GM12872 (cell line): ENCODE results near the gene ARHGAP23.

ENCODE experiments used
- TF ChIP-seq, protein P1 (sequence below): IDR thresholded peaks from 3 replicates; pipeline ENCODE4 v1.5.1; 2011; ENCODE audit warnings: low read depth, mild to moderate bottlenecking, low read length, moderate library complexity; ENCODE audit not compliant: insufficient read depth

The ARHGAP23 gene

DNA sequence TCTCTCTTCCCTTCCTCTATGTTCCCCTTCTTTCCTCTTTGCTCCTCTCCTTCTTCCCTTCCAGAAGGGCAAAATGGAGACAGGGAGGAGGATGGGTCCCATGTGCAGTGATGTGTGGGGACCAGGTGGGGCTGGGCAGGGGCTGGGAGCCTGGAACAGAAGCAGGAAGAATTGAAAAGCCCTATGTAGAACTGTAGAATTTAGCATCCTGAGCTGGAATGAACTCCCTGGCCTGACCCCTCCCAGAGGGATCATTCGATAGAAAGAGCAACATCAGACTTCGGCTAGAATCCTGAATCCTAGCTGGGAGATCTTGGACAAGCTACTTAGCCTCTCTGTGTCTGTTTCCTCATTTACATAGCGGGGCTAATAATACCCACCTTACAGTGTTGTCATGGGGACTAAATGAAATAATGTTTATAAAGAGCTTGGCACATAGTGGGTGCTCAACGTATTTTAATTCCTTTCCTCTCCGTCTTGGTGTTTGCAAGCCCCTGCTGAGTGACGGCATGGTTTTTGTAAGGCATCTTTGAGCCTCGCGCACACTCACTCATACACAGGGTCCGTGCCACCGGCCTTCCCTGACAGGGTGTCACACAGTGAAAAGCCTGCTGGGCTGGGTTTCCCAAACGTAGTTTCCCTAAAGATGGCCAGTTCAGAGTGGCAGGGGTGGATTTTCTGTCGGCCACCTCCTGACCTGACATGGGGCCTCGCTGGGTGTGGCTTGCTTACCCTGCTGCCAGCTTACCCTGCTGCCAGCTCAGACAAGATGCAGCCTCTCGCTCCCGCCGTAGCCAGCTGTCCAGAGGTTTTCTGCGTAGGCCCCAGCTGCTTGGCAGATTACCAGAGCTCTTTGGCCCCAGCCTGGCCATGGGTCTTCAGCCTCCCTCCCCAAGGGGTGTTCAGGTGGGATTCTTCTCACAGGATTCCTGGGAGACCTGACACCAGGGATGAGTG lies 6.1 kb upstream of the ARHGAP23 start:
- TF ChIP-seq, protein P1, sequence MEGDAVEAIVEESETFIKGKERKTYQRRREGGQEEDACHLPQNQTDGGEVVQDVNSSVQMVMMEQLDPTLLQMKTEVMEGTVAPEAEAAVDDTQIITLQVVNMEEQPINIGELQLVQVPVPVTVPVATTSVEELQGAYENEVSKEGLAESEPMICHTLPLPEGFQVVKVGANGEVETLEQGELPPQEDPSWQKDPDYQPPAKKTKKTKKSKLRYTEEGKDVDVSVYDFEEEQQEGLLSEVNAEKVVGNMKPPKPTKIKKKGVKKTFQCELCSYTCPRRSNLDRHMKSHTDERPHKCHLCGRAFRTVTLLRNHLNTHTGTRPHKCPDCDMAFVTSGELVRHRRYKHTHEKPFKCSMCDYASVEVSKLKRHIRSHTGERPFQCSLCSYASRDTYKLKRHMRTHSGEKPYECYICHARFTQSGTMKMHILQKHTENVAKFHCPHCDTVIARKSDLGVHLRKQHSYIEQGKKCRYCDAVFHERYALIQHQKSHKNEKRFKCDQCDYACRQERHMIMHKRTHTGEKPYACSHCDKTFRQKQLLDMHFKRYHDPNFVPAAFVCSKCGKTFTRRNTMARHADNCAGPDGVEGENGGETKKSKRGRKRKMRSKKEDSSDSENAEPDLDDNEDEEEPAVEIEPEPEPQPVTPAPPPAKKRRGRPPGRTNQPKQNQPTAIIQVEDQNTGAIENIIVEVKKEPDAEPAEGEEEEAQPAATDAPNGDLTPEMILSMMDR: no peak

DNA sequence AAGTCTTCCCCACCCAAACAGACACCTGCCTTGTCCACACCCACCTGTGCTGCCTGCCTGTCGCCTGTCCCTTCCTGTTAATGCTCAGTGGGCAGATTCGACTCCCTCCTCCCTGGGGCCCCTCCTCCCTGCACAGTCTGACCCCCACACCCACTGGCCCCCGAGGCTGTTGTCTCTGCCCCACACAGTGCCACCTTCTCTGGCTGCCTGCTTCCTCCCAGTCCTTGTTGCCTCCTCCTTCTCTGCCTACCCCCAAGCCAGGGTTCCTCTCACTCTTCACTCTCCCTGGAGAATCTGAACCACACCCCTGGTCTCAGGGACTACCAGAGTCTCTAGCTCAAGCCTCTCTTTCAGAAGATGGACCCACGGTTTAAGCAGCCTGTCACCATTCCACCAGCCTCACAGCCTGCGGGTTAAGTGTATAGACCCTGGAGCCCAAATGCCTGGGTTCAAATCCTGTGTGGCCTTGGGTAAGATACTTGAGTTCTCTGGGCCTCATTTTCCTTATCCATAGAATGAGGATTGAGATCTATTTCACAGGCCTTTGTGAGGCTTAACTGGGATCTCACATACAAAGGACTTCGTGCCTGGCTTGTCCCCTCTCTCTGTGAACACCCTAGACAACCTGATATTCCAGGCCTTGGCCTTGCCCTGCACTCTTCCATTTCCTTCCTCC lies 3.8 kb upstream of the ARHGAP23 start:
- TF ChIP-seq, protein P1: no peak

DNA sequence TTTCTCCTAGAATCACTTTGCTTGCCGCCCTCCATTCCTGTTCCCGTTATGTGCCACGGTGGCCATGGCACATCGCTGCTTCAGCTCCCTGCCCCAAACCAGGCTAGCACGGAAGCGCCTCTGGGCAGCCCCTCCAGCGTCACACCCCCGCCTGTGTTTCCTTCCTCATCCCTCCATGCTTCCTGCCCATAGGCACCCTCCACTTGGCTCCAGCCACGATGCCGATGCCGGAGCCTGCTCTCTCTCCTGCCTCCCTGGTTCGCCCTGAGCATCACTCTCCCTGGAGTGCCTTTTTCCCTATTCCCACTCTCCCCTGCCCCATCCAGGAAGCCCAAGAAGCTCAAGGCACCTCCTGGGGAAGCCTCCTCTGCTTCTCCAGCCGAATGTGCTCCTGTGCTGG lies 3.2 kb upstream of the ARHGAP23 start:
- TF ChIP-seq, protein P1: no peak

DNA sequence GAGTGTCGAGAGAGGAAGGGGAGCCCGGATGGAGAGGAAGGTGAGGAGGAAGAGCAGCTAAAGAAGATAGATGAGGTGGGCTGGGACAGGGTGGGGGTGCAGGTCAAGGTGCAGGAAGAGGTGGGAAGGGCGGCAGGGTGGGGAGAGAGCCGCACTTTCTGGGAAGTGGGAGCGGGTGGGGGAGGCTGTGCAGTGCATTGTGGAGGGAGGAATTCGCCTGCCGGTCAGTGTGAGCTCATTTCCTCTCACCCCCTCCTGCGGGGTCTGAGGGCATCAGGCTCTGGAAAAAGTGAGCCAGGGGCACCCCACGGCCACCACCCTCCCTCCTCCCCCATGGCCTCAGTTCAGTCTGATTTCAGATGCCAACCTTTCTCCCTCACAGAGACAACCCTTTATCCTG lies 2.5 kb upstream of the ARHGAP23 start:
- TF ChIP-seq, protein P1: no peak

DNA sequence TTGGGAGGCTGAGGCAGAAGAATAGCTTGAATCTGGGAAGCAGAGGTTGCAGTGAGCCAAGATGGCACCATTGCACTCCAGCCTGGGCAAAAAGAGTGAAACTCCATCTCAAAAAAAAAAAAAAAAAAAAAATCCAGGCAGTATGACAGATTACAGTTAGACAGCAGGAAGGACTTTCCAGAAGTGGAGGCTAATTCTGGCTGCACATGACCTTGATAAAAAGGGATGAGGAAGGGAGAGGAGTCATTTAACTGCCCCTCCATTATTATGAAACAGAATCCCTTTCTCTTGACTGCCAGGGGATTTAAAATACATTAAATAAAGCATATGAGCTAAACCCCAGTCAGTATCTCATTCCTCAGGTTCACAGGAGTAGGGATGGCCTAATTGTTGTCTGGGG lies 1.8 kb upstream of the ARHGAP23 start:
- TF ChIP-seq, protein P1: no peak

DNA sequence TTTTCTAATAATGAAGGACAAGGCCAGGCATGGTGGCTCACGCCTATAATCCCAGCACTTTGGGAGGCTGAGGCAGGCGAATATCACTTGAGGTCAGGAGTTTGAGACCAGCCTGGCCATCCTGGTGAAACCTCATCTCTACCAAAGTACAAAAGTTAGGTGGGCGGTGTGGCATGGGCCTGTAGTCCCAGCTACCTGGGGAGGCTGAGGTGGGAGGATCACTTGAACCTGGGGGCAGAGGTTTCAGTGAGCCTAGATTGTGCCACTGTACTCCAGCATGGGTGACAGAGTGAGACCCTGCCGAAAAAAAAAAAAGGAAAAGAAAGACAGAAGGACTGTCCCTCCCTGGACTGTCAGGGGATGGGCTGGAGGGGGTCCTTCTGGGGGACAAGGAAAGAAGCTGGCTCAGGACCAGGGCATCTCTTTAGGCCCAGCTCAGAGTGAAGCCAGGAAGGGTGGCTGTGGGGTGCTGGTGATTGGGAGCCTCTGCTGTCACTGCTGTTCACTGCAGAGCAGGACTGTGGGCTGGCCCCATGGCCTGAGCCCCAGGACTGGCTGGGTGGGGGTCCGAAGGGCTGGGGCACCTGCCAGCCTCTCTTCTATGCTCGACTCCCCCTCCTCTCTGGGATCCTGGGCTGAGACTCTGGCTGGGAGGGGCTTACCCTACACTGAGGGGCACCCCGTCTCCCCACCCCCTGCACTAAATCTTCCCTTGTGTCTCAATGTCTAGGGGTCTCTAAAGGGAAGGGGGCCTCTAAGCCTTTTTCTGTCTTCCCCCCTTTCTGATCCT lies 909 bp upstream of the ARHGAP23 start:
- TF ChIP-seq, protein P1: no peak
